Fibroblast of lung (primary cell): Measurements from ENCODE around the gene ADIPOQ.

ENCODE experiments used
- CTCF ChIP-seq, 2 donors: IDR thresholded peaks in 1 of 2; conservative IDR thresholded peaks in 1 of 2; 1 replicate in 1 of 2; 2 replicates in 1 of 2; pipeline ENCODE4 v1.5.1; 2011 to 2012; ENCODE audit warnings: low read length in 2 of 2, control low read depth in 1 of 2, inconsistent platforms in 1 of 2, low read depth in 1 of 2, mild to moderate bottlenecking in 1 of 2
- EZH2 ChIP-seq: IDR thresholded peaks from 2 replicates; pipeline ENCODE4 v1.5.1; 2012; ENCODE audit warnings: low read length, control low read depth, mild to moderate bottlenecking; ENCODE audit errors: missing control alignments

- no peak for TF ChIP-seq CTCF (conservative IDR thresholded peaks at IDR 0.05 in 1 of 2, IDR thresholded peaks at IDR 0.05 in 1 of 2; ENCODE audit: low read depth in 1 of 2, low read length in 2 of 2)
- TF ChIP-seq EZH2, result no peak
Measured at GRCh38 chr3:186831798-186832197, 10.7 kb upstream of the ADIPOQ start.
